ENCODE data around the gene CCDC6. TPM values are rescaled to one million over a fixed set of nuclear protein-coding genes. Genes with fewer than 3 reads are reported as not detected.
"Not testable (repeated sequence)": the region's sequence is repeated elsewhere in the genome, so short reads cannot be mapped to it uniquely, and the experiment has no call there.

Gene CCDC6
- total RNA-seq (2014; rRNA removed; shearing (Covaris generic)), result 15.8 and 22.0 TPM in 2 replicates
- polyA plus RNA-seq (2015; cell fraction: cytosol; rRNA removed), result 31.1 and 42.5 TPM in 2 replicates
- 20.8 and 22.2 TPM in 2 replicates for polyA plus RNA-seq (2015; cell fraction: nucleus; rRNA removed)

DNA sequence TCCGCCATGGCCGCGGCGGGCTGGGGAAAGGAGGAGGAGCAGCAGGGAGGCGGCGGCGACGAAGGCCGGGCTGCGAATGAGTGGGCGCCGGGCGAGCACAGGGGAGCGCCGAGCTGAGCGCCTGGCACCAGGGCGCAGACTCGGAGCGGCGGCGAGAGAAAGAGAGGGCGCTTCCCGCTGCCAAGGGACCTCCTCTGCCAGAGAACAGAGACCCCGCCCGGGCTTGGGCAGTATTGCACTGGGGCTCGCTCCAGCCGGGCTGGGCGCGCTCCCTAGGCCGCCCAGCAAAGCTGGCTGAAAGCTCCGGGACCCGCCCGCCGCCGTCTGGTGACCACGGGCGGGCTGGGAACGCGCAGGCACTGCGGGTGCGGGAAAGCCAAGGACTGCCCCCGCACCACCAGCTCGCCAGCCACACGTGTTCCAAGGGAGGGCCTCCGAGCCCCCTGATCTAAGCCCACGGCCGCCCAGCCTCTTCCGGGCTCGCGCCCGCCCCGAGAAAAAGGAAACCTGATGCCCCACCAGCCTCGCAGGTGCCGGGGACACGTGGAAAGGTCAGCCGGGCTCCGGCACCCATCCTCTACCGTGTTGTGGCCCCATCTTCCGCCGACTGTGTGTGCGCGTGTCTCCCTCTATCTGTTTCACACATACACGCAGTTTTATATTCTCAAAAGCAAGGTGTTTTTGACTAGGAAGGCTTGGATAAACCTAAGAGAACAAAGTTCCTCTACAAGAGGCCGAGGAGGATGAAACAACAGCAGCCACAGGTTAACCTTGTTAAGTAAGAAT lies at the start of gene CCDC6:
TSS of gene CCDC6 (minus strand) at position 140 of the 786 bp plus-strand sequence. CDS start at position 8, 132 bp downstream.
- peak; percentile 96 for DNase-seq (ENCODE audit: low read depth)

GRCh38 chr10:59954296-59954695 lies 47.9 kb upstream of the CCDC6 start:
- DNase-seq (ENCODE audit: low read depth), result no peak

- not testable (repeated sequence) for DNase-seq (ENCODE audit: low read depth)
Observed at GRCh38 chr10:59953711-59954110, 47.4 kb upstream of the CCDC6 start.

DNA sequence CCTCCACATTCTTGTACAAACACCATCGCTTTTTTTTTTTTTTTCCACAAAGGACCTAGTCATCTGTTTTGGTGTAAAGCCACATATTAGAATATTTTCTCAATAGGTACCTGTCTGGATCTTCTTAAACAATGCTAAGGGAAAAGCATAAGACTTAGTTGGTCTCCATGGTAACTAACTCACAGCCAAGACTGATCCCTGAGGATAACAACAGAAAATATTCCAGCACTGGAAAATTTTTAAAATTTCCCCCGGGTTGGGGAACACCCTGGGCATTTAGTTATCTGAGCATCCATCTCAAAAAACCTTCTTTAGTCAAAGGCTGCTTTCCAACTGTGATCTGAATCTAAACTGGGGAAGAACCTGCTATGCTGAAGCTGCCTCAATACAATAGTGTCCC lies 43.7 kb upstream of the CCDC6 start:
- DNase-seq (ENCODE audit: low read depth), result no peak

- no peak for DNase-seq (ENCODE audit: low read depth)
Observed at GRCh38 chr10:59949608-59950007, 43.3 kb upstream of the CCDC6 start.

- DNase-seq (ENCODE audit: low read depth), result no peak
Observed at GRCh38 chr10:59945991-59946390, 39.6 kb upstream of the CCDC6 start.

GRCh38 chr10:59945590-59945989 lies 39.2 kb upstream of the CCDC6 start:
- no peak for DNase-seq (ENCODE audit: low read depth)

- DNase-seq (ENCODE audit: low read depth), result no peak
Observed at GRCh38 chr10:59944339-59944935, 38.1 kb upstream of the CCDC6 start.

- no peak for DNase-seq (ENCODE audit: low read depth)
Observed at GRCh38 chr10:59942556-59942955, 36.2 kb upstream of the CCDC6 start.

GRCh38 chr10:59937720-59938119 lies 31.4 kb upstream of the CCDC6 start:
- no peak for DNase-seq (ENCODE audit: low read depth)

GRCh38 chr10:59934701-59935100 lies 28.3 kb upstream of the CCDC6 start:
- no peak for DNase-seq (ENCODE audit: low read depth)

GRCh38 chr10:59930788-59931521 lies 24.6 kb upstream of the CCDC6 start:
- not testable (repeated sequence) for DNase-seq (ENCODE audit: low read depth)

DNA sequence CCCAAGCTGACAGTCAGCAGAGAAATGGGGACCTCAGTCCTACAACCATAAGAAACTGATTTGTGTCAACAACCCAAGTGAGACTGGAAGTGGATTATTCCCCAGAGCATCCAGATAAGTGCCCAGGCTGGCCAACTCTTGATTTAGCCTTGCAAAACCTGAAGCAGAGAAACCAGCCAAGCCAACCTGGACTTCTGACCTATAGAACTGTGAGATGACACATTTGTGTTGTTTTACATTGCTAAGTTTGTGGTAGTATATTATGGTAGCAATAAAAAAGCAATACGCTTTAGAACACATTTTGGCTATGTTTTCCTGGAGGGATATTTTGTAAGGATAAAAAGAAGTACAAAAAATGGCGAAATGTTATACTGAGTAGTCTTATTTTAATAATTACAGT lies 19.7 kb upstream of the CCDC6 start:
- no peak for DNase-seq (ENCODE audit: low read depth)

GRCh38 chr10:59922907-59923306 lies 16.6 kb upstream of the CCDC6 start:
- no peak for DNase-seq (ENCODE audit: low read depth)

DNA sequence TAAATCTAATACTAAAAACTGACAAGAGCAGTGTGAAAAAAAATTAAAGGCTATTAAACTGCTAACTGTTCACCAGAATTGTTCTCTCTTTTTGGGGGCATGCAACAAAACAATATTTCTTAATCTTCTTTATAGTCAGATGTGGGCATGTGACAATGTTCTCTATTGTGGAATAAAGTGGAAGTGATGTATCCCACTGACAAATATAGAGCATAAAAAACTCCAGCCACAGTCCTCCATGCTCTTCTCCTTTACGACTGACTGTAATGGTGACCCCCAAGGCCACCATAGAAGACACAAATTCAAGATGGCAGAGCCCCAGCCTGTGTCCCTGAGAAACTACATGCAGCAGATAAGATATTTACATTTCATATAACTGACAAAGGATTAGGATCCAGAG lies 11.6 kb upstream of the CCDC6 start:
- DNase-seq (ENCODE audit: low read depth), result no peak

DNA sequence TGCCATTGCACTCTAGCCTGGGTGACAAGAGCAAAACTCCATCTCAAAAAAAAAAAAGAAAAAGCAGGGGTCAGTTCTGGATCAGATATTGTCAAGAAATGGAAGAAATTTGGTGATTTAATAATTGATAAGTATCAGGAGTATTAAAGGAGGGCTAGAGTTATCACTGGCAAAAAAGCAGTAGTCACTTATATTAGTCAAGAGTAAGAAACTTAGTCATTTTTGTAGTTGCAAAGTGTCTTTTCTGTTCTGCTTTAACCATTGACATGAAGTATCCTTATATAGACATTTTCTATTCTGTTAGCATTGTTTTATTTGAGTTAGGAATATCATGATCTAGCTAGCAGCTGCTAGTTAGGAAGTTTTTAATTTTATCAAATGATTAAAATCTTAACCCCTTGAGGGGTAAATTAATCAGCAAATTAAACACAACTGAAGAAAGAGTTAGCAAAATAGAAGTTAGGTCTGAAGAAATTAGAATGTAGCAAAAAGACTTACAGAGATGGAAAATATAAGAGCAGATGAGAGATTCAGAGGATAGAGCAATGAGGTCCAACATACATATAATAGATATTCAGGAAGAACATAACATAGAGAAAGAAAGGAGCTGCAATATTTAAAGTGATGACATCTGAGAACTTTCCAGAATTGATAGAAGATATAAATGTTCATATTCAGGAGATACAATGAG lies 7.3 kb upstream of the CCDC6 start:
- DNase-seq (ENCODE audit: low read depth), result no peak

GRCh38 chr10:59910867-59911266 lies 4.5 kb upstream of the CCDC6 start:
- no peak for DNase-seq (ENCODE audit: low read depth)

GRCh38 chr10:59909815-59910214 lies 3.5 kb upstream of the CCDC6 start:
- no peak for DNase-seq (ENCODE audit: low read depth)

- DNase-seq (ENCODE audit: low read depth), result no peak
Observed at GRCh38 chr10:59908808-59909143, 2.4 kb upstream of the CCDC6 start.

GRCh38 chr10:59907918-59908807 lies 1.8 kb upstream of the CCDC6 start:
- peak; percentile 72 for DNase-seq (ENCODE audit: low read depth)

DNA sequence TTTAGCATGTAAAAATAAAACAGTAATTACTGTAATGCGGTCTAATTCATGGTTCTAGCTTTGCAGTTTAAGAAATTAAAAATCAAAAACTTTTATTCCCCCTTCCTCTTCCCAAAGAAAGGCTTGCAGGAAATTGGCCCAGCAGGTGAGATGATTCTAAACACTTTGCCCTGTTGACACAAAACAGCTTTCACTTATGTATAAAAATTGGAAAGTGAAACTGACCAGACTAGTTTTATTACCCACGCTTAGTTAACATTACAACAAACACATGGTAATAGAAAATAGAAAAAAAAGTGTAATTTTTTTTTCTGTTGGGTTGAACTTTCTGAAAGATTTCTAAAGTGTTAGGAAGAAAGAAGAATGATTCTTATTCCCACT lies 1.2 kb upstream of the CCDC6 start:
- DNase-seq (ENCODE audit: low read depth), result no peak
